ENCODE measurements around the gene LRRK1.

Gene LRRK1

DNA sequence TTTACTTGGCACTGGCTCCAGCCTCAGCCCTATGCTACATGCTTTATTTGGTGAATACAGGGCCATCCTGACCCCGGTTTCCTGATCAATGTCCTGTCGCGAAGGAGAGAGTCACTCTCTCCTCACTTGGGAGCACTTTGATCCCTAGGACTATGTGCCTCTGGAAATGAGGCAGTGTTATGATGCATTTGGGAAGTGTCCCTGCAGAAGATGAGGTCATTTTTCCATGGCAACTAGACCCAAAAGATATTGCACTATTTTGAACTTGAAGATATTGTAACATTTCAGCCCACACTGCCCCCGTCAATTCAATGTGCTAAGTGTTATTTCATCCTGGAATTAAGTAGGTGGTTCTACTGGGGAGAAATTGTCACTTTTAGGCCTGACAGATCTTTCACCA is 68.0 kb downstream of the LRRK1 start:
- no peak for DNase-seq (ENCODE audit: insufficient read length)
- FAIRE-seq: no peak
- TF ChIP-seq POLR2AphosphoS5 (IDR thresholded peaks at IDR 0.05; ENCODE audit: low read depth, low read length) (no peak), POLR2A (IDR thresholded peaks at IDR 0.05; ENCODE audit: low read depth, low read length) (no peak), TAF1 (IDR thresholded peaks at IDR 0.05; ENCODE audit: borderline replicate concordance, low read depth, low read length) (no peak)

GRCh38 chr15:100988297-100988696 is 69.1 kb downstream of the LRRK1 start:
- no peak for DNase-seq (ENCODE audit: insufficient read length)
- FAIRE-seq: no peak
- TF ChIP-seq TAF1 (IDR thresholded peaks at IDR 0.05; ENCODE audit: borderline replicate concordance, low read depth, low read length) (no peak), POLR2AphosphoS5 (IDR thresholded peaks at IDR 0.05; ENCODE audit: low read depth, low read length) (no peak)

- DNase-seq (ENCODE audit: insufficient read length) (no peak), FAIRE-seq (no peak)
Observed at GRCh38 chr15:100988857-100989256, 69.7 kb downstream of the LRRK1 start.

DNA sequence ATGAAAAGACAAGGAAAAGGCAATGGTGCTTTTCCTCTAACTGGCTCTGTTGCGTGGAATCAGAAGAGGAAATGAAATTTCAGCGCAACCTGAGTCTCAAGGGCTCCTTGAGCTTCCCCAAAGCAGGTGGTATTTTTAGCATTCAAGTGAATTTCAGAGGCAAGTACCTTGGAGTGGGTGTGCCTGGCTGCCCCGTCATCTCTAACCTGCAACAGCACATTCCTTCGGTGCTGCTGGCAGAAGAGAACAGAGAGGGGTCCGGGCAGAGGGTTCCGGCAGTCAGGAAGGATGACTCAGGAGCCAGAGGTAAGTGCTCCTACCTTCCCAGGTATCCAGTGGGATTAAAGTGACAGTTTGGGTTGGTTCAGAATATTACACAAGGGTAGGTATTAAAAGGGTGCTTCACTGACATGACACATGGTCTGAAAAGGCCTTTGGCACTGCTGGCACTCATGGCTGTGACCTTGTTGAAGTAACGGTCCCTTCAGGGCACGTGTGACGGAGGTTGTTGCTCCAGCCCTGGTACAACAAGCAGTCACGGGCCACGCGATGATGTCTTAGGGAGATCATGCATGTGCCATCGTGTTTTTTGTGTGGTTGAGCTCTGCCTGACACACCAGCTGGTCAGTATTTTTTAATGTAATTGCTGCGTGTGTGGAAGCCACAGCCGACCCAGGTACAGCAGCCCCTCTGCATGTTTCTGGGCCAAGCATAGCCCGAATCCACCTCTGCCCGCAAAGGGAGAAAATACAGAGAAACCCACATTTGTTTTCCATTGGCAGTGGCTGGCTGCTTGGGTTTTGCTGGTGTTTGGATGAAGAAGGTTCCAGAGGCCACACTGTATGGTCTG is 75.7 kb downstream of the LRRK1 start:
- no peak for FAIRE-seq
- no peak for TF ChIP-seq POLR2A (IDR thresholded peaks at IDR 0.05; ENCODE audit: low read depth, low read length)
- no peak for TF ChIP-seq POLR2AphosphoS5 (IDR thresholded peaks at IDR 0.05; ENCODE audit: low read depth, low read length)
- no peak for TF ChIP-seq TAF1 (IDR thresholded peaks at IDR 0.05; ENCODE audit: borderline replicate concordance, low read depth, low read length)
- DNase-seq (ENCODE audit: insufficient read length): no peak

More at GRCh38 chr15:100988857-100989256, 69.7 kb downstream of the LRRK1 start:
- TF ChIP-seq POLR2A (IDR thresholded peaks at IDR 0.05; ENCODE audit: low read depth, low read length): no peak
- TF ChIP-seq TAF1 (IDR thresholded peaks at IDR 0.05; ENCODE audit: borderline replicate concordance, low read depth, low read length): no peak
- no peak for TF ChIP-seq POLR2AphosphoS5 (IDR thresholded peaks at IDR 0.05; ENCODE audit: low read depth, low read length)

DNA sequence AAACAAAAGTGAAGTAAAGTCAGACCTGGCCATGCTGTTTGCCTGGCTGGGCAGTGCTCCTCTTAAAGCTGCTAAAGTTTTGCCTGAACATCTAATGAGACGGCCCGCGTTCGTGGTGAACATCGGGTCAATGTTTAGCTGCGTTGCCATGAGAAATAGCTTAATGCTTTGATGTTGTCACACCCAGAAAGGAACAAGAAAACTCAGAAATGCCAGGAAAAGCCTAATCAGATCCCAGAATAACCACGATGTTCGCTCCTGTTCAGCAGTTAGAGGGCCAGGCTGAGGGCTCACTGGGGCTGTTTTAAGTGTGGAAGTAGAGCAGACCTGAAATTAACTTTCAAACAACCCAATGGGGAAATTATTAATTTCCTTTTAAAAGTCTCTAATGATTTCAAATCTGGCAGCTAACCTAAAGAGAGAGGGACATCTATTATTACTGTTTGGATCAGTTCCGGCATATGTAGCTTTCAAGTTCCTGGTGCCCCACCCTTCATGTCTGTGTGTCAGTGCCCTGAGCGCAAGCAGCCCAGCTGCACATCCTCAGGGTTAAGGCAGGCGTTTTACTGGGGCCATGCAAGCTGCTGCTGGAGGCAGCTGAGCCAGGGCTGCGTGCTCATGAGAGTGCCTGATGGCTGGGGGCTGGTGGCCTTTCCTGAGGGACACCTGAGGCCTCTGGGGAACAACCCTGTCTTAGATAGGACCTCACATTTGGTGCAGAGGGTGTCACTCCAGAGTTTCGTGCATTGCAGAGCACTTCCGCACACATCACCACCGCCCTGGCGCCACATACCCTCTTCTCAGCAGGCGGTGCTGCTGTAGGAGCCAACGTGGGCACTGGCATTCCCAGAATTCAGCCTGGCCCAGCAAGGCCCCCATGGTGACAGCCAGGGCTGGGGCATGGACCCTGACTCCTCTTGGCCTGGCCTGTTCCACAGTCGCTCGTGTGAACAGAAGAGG is 76.6 kb downstream of the LRRK1 start:
- FAIRE-seq (no peak), DNase-seq (ENCODE audit: insufficient read length) (no peak)
- TF ChIP-seq TAF1 (IDR thresholded peaks at IDR 0.05; ENCODE audit: borderline replicate concordance, low read depth, low read length) (no peak), POLR2A (IDR thresholded peaks at IDR 0.05; ENCODE audit: low read depth, low read length) (no peak), POLR2AphosphoS5 (IDR thresholded peaks at IDR 0.05; ENCODE audit: low read depth, low read length) (no peak)

DNA sequence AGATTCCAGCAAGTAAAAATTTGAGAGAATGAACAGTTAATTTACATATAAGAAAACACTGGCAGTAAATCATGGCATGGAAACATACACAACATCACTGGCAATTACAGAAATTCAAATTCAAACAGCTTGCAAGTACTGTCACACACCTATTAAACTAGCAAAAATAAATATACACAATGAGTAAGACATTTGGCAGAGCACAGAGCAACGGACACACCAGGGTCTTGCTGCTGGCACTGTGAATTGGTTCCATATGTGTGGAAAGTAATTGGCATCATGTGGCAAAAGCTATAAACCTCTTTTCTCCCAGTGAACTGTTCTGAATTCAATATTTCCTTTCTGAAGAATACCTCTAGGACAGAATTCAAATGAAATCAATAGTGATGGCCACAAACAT is 78.3 kb downstream of the LRRK1 start:
- TF ChIP-seq POLR2A (IDR thresholded peaks at IDR 0.05; ENCODE audit: low read depth, low read length): no peak
- no peak for TF ChIP-seq TAF1 (IDR thresholded peaks at IDR 0.05; ENCODE audit: borderline replicate concordance, low read depth, low read length)
- TF ChIP-seq POLR2AphosphoS5 (IDR thresholded peaks at IDR 0.05; ENCODE audit: low read depth, low read length): no peak
- no peak for FAIRE-seq
- no peak for DNase-seq (ENCODE audit: insufficient read length)

- DNase-seq (ENCODE audit: insufficient read length) (no peak), FAIRE-seq (no peak)
- TF ChIP-seq POLR2A (IDR thresholded peaks at IDR 0.05; ENCODE audit: low read depth, low read length): no peak
- TF ChIP-seq POLR2AphosphoS5 (IDR thresholded peaks at IDR 0.05; ENCODE audit: low read depth, low read length): no peak
- no peak for TF ChIP-seq TAF1 (IDR thresholded peaks at IDR 0.05; ENCODE audit: borderline replicate concordance, low read depth, low read length)
Observed at GRCh38 chr15:100998630-100999029, 79.5 kb downstream of the LRRK1 start.

DNA sequence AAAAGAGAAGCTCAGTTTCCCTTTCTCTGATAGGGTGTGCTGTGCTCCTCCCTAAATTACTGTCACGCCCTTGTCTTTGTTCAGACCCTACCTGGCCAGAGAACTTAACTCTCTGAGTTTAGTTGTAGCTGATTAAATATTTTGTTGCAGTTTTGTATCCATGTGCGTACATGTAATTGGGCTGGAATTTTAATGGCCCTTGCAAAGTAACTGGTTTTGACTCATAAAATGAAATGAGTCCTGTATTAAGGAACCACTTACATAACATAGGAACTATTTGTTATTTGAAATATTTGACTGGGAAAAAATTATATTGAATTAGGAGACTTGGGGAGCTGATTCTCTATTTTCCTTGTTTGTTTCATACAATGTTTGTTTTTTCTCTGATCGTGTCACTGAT is 80.2 kb downstream of the LRRK1 start:
- FAIRE-seq (no peak), DNase-seq (ENCODE audit: insufficient read length) (no peak)
- TF ChIP-seq TAF1 (IDR thresholded peaks at IDR 0.05; ENCODE audit: borderline replicate concordance, low read depth, low read length) (no peak), POLR2A (IDR thresholded peaks at IDR 0.05; ENCODE audit: low read depth, low read length) (no peak), POLR2AphosphoS5 (IDR thresholded peaks at IDR 0.05; ENCODE audit: low read depth, low read length) (no peak)

GRCh38 chr15:101000271-101000681 is 81.1 kb downstream of the LRRK1 start:
- FAIRE-seq: no peak
- no peak for DNase-seq (ENCODE audit: insufficient read length)

DNA sequence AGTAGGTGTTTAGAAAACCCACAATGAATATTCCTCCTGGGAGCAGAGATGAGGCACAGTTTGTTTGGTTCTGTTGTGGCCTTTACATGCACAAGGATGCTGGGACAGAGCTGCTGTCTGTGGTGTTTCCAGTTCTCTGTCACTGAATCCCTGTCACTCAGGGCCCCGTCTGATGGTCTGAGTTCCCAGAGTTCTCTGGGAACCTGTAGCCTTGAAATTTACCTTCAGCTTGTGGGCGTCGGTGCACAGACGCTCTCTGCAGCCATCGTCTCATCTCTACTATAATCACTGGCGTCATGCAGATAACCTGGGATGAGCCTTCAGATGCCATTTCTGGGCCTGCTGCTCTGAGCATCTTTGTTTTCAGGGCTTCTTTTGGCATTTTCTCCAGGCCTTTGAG is 81.9 kb downstream of the LRRK1 start:
- FAIRE-seq: no peak
- no peak for TF ChIP-seq POLR2A (IDR thresholded peaks at IDR 0.05; ENCODE audit: low read depth, low read length)
- DNase-seq (ENCODE audit: insufficient read length): no peak

More at GRCh38 chr15:101000271-101000681, 81.1 kb downstream of the LRRK1 start:
- TF ChIP-seq POLR2A (IDR thresholded peaks at IDR 0.05; ENCODE audit: low read depth, low read length) (no peak), POLR2AphosphoS5 (IDR thresholded peaks at IDR 0.05; ENCODE audit: low read depth, low read length) (no peak), TAF1 (IDR thresholded peaks at IDR 0.05; ENCODE audit: borderline replicate concordance, low read depth, low read length) (no peak)

DNA sequence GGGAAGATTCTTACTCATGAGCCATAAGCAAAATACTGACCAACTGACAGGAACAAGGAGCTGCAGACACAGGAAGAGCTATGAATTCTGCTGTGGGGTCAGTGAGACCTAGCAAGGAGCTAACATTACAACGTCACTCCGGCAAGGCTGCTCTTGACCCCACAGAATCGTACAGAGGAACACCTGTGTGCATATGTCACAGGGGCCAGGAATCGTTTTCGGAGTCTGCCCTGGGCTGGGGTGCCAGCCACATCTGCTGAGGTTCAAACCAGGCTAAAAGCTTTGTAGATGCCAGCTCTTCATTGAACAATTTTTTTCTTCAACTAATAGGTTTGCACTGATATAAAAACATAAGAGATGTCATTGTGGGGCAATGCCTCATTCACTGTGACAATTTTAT is 82.6 kb downstream of the LRRK1 start:
- FAIRE-seq: no peak
- TF ChIP-seq POLR2AphosphoS5 (IDR thresholded peaks at IDR 0.05; ENCODE audit: low read depth, low read length) (no peak), POLR2A (IDR thresholded peaks at IDR 0.05; ENCODE audit: low read depth, low read length) (no peak), TAF1 (IDR thresholded peaks at IDR 0.05; ENCODE audit: borderline replicate concordance, low read depth, low read length) (no peak)
- no peak for DNase-seq (ENCODE audit: insufficient read length)
